Mammary epithelial cell (primary cell): ENCODE data around the gene WBP2NL.

Source experiments
- EZH2 ChIP-seq: IDR thresholded peaks from 2 replicates; pipeline ENCODE4 v1.6.1; 2012; ENCODE audit warnings: low read length, inconsistent platforms, borderline replicate concordance
- TF ChIP-seq, protein P1 (sequence below), 2 donors: IDR thresholded peaks in 1 of 2; conservative IDR thresholded peaks in 1 of 2; 2 replicates each; pipeline ENCODE4 v1.5.1; 2011 to 2012; ENCODE audit warnings: inconsistent platforms in 2 of 2, low read length in 2 of 2, mild to moderate bottlenecking in 2 of 2, control low read depth in 1 of 2, low read depth in 1 of 2; ENCODE audit not compliant: insufficient read depth in 1 of 2; ENCODE audit errors: extremely low read depth in 1 of 2

DNA sequence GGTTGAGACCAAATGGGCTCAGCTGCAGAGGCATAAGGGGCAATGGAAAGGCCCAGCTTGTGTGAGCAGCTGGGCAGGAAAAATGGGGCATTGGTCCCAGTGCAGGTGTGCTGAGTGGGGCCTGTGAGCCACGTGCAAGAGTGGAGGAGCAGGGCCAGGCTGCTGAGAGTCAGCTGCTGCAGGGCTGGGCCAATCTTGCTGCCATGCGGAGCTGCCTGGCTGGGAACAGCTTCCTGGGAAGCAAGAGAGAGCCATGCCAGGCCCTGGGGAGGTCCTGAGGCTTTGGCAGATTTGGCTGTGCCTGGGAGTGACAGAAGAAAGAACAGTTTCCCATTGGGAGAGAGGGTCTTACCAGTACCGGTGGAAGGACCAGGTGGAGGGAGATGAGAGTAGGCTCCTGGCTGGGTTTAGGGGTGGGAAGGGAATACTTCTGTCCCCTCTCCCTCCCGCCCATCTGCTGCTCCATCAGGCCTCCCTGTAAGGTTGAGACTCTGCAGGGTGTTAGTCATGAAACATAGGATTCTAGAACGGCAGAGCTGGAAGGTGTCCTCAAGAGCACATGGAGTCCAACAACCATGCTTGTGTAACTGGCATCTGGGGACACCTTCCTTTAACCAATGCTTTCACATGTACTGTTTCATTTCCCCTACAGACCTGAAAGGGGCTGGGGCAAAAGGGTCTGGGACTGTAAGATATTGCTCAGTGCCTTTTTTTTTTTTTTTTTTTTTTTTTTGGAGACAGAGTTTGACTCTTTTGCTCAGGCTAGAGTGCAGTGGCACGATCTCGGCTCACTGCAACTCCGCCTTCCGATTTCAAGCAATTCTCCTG lies 19.0 kb upstream of the WBP2NL start:
- TF ChIP-seq, protein P1, sequence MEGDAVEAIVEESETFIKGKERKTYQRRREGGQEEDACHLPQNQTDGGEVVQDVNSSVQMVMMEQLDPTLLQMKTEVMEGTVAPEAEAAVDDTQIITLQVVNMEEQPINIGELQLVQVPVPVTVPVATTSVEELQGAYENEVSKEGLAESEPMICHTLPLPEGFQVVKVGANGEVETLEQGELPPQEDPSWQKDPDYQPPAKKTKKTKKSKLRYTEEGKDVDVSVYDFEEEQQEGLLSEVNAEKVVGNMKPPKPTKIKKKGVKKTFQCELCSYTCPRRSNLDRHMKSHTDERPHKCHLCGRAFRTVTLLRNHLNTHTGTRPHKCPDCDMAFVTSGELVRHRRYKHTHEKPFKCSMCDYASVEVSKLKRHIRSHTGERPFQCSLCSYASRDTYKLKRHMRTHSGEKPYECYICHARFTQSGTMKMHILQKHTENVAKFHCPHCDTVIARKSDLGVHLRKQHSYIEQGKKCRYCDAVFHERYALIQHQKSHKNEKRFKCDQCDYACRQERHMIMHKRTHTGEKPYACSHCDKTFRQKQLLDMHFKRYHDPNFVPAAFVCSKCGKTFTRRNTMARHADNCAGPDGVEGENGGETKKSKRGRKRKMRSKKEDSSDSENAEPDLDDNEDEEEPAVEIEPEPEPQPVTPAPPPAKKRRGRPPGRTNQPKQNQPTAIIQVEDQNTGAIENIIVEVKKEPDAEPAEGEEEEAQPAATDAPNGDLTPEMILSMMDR (conservative IDR thresholded peaks at IDR 0.05 in 1 of 2, IDR thresholded peaks at IDR 0.05 in 1 of 2; ENCODE audit: extremely low read depth in 1 of 2, insufficient read depth in 1 of 2, low read depth in 1 of 2, low read length in 2 of 2): no peak
- TF ChIP-seq EZH2: no peak
